Smooth muscle cell (in vitro differentiated cells): ENCODE data around the gene GTSE1. TPM values are rescaled to one million over a fixed set of nuclear protein-coding genes. Genes with fewer than 3 reads are reported as not detected.

Experiments
- DNase-seq: peaks from one replicate; lab custom pipeline; 2025; ENCODE audit not compliant: unreplicated experiment; lab: John Stamatoyannopoulos, UW
- H2AFZ ChIP-seq: fragments of 200-600 bp; sonication (generic); 2 replicates; pipeline ENCODE4 v1.6.0; 2016; ENCODE audit warnings: antibody characterized with exemption, low read depth, mild to moderate bottlenecking
- H3F3A ChIP-seq: fragments of 200-600 bp; sonication (generic); 2 replicates; pipeline ENCODE4 v1.6.0; 2017; ENCODE audit warnings: antibody characterized with exemption, low read depth
- H3K27ac ChIP-seq: fragments of 200-600 bp; sonication (generic); 2 replicates; pipeline ENCODE4 v1.5.1; 2016; ENCODE audit warnings: low read depth, mild to moderate bottlenecking
- H3K27me3 ChIP-seq: fragments of 200-600 bp; sonication (generic); 2 replicates; pipeline ENCODE4 v1.6.1; 2016; ENCODE audit warnings: low read depth, mild to moderate bottlenecking
- H3K36me3 ChIP-seq: fragments of 200-600 bp; sonication (generic); 2 replicates; pipeline ENCODE4 v1.5.1; 2016; ENCODE audit warnings: low read depth
- H3K4me1 ChIP-seq: fragments of 200-600 bp; sonication (generic); 2 replicates; pipeline ENCODE4 v1.5.1; 2016; ENCODE audit warnings: low read depth
- H3K4me2 ChIP-seq: fragments of 200-600 bp; sonication (generic); 2 replicates; pipeline ENCODE4 v1.6.0; 2016; ENCODE audit warnings: mild to moderate bottlenecking
- H3K4me3 ChIP-seq: fragments of 200-600 bp; sonication (generic); 2 replicates; pipeline ENCODE4 v1.5.1; 2016; ENCODE audit warnings: mild to moderate bottlenecking
- H3K79me2 ChIP-seq: fragments of 200-600 bp; sonication (generic); 2 replicates; pipeline ENCODE4 v1.6.0; 2016; ENCODE audit warnings: low read depth, mild to moderate bottlenecking
- H3K9ac ChIP-seq: fragments of 200-600 bp; sonication (generic); 2 replicates; pipeline ENCODE4 v1.6.0; 2016; ENCODE audit warnings: low read depth
- H3K9me3 ChIP-seq: fragments of 200-600 bp; sonication (generic); replicated peaks from 2 replicates; pipeline ENCODE4 v1.5.1; 2016; ENCODE audit warnings: low read depth
- H4K20me1 ChIP-seq: fragments of 200-600 bp; sonication (generic); 2 replicates; pipeline ENCODE4 v1.6.0; 2016; ENCODE audit warnings: low read depth
- CTCF ChIP-seq: fragments of 200-600 bp; sonication (generic); IDR thresholded peaks from 2 replicates; pipeline ENCODE4 v1.5.1; 2017; ENCODE audit warnings: borderline replicate concordance, mild to moderate bottlenecking, antibody characterized with exemption; ENCODE audit not compliant: insufficient read depth, poor library complexity, severe bottlenecking
- WGBS: methylation state at CpG from one replicate; pipeline ENCODE4 v1.1.7; 2016; ENCODE audit warnings: low lambda C conversion rate; 5-methylcytosine and 5-hydroxymethylcytosine counted together
- polyA plus RNA-seq: library from polyadenylated mRNA; unstranded; fragments of >200 nt; fragmentation: Nextera tagmentation; extraction: Ambion mirVana; gene quantifications from 2 replicates; pipeline ENCODE4 v1.2.1, GENCODE V29; 2016
- total RNA-seq: library from RNA; depleted of rRNA; stranded (reverse); fragments of >200 nt; gene quantifications from 2 replicates; pipeline ENCODE4 v1.2.3, GENCODE V29; 2014

The GTSE1 gene
- total and polyA plus RNA-seq, 2 experiments from 2014 or later, result 3.6 to 6.8 TPM

GRCh38 chr22:46352691-46353386 lies 56.2 kb downstream of the GTSE1 start:
- Histone ChIP-seq H3K36me3 (peaks cover 7% of the 10 kb centered on the region), H2AFZ (no peak overlapping the region), H3K79me2 (no peaks in the 10 kb centered on the region), H3K4me2 (no peak overlapping the region), H3K9ac (no peak overlapping the region), H3K4me1 (no peaks in the 10 kb centered on the region), H3K4me3 (no peak overlapping the region), H3K9me3 (no peaks in the 10 kb centered on the region), H4K20me1 (peaks cover 67% of the 10 kb centered on the region), H3F3A (no peaks in the 10 kb centered on the region), H3K27ac (no peak overlapping the region), H3K27me3 (no peaks in the 10 kb centered on the region)
- 88% methylated on average over 20 of the region's 20 CpGs for WGBS
- DNase-seq, result no peak
- TF ChIP-seq CTCF, result no peak

GRCh38 chr22:46353483-46354105 lies 56.9 kb downstream of the GTSE1 start:
- DNase-seq, result no peak
- Histone ChIP-seq H3K9me3 (no peaks in the 10 kb centered on the region), H3K27ac (no peak overlapping the region), H3F3A (no peaks in the 10 kb centered on the region), H3K4me2 (no peak overlapping the region), H3K36me3 (peaks cover 7% of the 10 kb centered on the region), H3K9ac (no peak overlapping the region), H3K4me3 (no peak overlapping the region), H3K4me1 (no peaks in the 10 kb centered on the region), H4K20me1 (peaks cover 62% of the 10 kb centered on the region), H3K79me2 (no peaks in the 10 kb centered on the region), H3K27me3 (no peaks in the 10 kb centered on the region), H2AFZ (no peak overlapping the region)
- TF ChIP-seq CTCF, result no peak
- WGBS, result 95% methylated on average over 8 of the region's 8 CpGs

- Histone ChIP-seq H3K79me2 (no peaks in the 10 kb centered on the region), H3K9ac (no peak overlapping the region), H3K4me2 (no peak overlapping the region), H2AFZ (no peak overlapping the region), H3K9me3 (no peaks in the 10 kb centered on the region), H4K20me1 (peaks cover 55% of the 10 kb centered on the region), H3F3A (no peaks in the 10 kb centered on the region), H3K27me3 (no peaks in the 10 kb centered on the region), H3K4me3 (no peak overlapping the region), H3K36me3 (peaks cover 7% of the 10 kb centered on the region), H3K4me1 (no peaks in the 10 kb centered on the region), H3K27ac (no peak overlapping the region)
- 94% methylated on average over 21 of the region's 21 CpGs for WGBS
- TF ChIP-seq CTCF, result no peak
- DNase-seq, result no peak
Observed at GRCh38 chr22:46354176-46354992, 57.7 kb downstream of the GTSE1 start.
